OCI-LY3 (cell line): Measurements from ENCODE around the gene CLHC1.

Source experiments
- CTCF ChIP-seq: fragments of 200-600, 300-600 bp; sonication (generic); IDR thresholded peaks from 2 replicates; pipeline ENCODE4 v1.5.1; 2014; ENCODE audit warnings: antibody characterized with exemption, low read length, low read depth
- EZH2phosphoT487 ChIP-seq: fragments of 200-600 bp; shearing (Covaris generic); IDR thresholded peaks from 2 replicates; pipeline ENCODE4 v1.6.1; 2018; ENCODE audit warnings: antibody characterized with exemption, mixed run types, low read depth

GRCh38 chr2:55200416-55200815 is 31.7 kb downstream of the CLHC1 start:
- TF ChIP-seq CTCF (no peak), EZH2phosphoT487 (no peak)
